ENCODE measurements around the gene SLC11A1.

The SLC11A1 gene

DNA sequence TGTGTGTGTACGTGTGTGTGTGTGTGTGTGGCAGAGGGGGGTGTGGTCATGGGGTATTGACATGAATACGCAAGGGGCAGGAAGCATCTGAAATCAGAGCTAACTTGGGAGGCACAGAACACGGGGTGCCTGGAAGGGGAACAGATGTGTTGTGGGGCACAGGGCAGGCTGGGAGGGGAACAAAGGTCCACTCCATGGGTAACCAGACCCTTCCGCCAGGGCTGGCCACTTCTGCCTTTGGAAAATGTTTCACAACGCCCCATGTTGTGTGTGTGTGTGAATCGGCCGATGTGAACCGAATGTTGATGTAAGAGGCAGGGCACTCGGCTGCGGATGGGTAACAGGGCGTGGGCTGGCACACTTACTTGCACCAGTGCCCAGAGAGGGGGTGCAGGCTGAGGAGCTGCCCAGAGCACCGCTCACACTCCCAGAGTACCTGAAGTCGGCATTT lies at the start of gene SLC11A1:
Gene SLC11A1 (plus strand): TSS at position 358 of the 451 bp plus-strand sequence. CDS start 96 bp downstream, outside the sequence.
- no peak for DNase-seq

DNA sequence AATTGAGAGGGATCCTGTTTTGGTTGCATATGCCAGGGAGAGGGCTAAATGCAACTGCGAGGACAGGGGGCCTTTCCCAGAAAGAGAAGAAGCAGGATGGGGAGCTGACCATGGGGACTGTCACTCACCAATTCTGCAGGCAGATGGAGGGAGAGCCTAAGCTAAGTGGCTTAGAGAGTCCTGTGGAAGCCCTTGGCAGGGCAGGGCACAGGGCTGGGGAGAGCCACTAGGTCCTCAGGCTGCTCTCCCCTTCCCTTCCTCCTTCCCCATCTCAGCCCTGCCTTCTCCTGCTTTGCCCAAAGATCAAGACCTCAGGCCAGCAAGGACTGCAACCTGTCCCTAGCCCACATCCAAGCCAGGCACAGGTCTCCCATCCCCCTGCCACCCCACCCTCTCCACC lies 49.8 kb upstream of the SLC11A1 start:
- DNase-seq, result no peak

DNA sequence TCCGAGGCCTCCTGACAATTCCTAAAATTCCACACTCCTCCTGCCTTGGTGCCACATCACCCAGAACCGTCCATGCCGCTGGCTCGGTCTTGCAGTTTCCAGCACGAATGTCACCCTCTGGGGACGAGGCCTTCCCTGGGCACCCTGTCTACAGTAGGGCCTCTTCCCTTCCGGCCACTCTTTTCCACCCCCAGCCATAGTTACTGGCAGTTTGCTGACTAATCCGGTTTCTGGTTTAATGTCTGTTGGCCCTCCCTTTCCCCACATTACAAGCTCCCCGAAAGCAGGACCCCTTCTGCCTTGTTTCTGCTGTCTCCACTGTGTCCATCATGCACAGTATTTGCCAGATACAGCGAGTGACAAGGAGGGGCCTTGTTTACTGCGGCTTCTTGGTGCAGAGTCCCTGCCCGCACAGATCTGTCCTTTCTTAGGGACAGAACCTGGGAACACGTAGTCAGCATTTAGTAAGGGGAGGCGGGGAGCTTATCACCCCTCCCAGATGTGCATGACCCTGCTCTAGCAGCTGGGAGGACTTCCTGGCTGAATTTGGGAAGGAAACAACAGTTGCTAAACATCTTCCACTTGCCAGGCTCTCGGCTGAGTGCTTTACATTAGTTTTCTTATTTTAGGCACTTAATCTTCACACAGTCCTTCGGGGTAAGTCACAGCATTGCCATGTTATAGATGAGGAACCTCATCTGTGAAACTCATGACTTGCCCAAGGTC lies 49.0 kb upstream of the SLC11A1 start:
- DNase-seq, result peak; percentile 90

GRCh38 chr2:218334531-218334930 lies 47.5 kb upstream of the SLC11A1 start:
- no peak for DNase-seq

DNA sequence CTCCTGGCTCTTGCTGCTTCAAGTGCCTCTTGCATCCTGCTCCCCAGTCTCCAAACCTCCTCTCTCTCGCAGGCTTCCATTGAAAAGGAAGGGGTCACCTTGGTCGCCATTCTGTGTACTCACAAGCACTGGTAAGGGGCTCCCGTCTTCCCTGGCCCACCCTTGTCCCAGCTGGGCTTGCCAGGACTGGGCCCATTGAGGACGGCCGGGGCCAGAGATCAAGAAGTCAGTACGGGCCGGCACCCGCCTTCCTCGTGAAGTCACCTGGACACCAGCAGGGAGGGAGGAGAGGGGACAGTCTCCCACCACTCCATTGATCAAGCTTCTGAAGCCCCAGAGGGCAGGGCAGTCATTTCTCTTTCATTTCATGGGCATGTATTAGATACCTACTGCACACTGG lies 41.4 kb upstream of the SLC11A1 start:
- no peak for DNase-seq

DNA sequence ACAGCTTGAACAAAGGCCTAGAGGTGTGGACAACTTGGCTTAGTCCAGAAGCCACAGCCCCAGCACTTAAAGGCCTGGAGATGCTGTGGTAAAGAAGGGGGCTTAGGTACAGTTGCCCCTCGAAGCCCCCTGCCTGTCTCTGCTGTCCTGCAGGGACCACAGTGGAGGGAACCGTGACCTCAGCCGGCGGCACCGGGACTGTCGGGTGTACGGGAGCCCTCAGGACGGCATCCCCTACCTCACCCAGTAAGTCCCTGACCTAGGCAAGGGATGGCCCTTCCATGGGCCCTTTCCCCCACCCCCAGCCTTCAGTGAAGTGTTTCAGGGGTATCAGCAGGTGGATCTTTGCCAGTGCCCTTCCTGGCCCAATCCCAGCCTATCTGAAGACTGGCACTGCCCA lies 40.7 kb upstream of the SLC11A1 start:
- DNase-seq, result no peak

GRCh38 chr2:218342837-218343236 lies 39.2 kb upstream of the SLC11A1 start:
- DNase-seq, result no peak

DNA sequence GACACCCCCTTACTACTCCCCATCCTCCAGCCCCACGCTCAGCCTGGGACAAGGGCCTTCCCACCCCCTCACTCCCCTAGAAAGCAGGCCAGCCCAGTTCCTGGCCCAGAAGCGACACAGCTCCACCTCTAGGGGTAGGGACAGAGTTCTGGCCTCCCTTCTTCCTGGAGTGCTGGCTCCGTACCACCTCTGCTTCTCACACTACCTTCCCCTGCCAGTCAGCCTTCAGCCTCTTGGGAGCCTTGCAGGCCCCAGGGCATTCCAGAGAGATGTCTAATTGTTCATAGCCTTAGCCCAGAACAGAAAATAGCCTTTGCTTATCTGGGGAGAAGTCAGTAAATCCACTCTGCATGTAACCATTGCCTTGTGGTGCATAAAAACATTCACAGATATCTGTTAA lies 38.5 kb upstream of the SLC11A1 start:
- DNase-seq, result no peak

DNA sequence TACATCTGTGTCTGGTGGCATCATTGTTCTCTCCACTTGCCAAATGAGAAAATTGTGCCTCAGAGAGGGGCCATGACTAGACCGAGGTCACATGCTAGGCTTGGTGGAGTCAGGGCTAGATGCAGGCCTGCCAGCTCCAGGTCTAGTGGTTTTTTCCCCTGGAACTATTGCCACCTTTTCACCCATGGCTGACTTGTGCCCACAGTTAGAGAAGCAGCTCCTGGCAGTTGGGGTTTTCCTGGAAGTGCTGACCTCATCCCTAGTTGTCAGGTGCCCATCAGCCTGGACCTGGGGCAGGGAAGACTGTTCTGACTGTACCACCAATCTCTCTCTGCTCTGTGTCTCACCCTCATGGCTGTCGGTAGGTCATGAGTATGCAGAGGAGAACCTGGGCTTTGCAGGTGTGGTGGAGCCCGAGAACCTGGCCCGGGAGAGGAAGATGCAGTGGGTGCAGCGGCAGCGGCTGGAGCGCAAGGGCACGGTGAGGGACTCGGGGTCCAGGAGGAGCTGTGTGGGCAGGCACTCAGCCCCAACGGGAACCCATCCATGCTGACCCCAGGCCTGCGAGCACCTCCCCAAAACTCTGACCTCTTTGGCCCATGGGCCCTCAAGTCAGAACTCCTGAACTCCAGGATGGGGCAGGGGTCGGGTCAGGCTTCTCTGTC lies 37.9 kb upstream of the SLC11A1 start:
- DNase-seq, result no peak

DNA sequence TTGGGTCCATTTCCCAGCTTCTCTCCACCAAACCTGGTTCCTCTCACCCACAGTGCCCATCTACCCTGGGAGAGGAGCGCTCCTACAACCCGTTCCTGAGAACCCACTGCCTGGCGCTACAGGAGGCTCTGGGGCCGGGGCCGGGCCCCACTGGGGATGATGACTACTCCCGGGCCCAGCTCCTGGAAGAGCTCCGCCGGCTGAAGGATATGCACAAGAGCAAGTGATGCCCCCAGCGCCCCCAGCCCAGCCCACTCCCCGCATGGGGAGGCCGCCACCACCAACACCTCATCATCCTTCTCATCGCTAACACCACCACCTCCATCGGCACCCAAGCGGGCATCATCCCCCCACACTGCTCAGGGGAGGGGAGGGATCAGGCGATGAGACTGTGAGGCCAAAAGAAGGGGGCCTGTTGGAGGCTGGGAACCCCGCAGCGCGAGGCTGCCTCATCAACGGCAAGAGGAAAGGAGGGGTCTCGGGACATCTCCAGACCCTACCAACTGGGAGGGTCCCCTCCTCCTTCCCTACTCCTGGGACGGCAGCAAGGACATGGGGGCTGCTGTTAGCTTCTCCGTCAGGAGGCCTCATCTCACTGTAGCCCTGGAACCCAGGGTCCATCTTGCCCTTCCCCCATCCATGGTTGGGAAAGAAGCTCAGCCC lies 37.2 kb upstream of the SLC11A1 start:
- no peak for DNase-seq

DNA sequence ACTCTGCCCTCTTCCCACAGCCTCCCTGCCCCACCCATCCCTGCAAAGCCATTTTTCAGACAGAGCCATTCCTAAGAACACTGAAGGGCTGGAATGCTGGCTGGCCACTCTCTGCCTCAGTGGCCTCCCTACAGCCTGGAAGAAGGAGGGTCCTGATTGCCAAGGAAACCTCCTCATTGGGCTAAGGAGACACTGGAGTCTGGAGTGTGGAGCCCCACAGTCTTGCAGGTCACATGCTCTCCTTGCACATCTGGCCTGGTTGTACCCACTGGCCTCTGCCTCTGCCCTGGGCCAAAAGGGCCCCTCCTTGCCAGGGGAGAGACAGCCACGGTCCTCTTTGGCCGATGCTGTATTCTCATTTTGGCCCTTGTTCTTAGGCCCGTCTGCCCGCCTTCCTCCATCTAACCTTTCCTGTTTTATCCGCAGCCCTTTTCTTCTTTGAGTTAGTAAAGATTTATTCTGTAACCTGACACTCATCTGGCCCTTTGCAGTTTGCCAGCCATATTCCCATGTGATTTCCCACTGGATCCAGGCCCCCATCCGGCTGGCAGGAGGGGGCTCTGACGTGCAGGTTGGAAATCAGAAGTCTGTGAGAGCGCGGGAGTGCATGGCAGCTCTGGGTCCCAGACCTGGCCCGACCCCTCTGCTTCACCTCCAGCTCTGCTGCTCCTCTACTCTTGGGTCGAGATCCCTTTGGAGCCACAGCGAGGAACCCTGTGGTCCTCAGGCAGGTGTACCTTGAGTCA lies 36.4 kb upstream of the SLC11A1 start:
- DNase-seq, result no peak

GRCh38 chr2:218347172-218347571 lies 34.9 kb upstream of the SLC11A1 start:
- DNase-seq, result no peak

GRCh38 chr2:218354045-218354444 lies 28.0 kb upstream of the SLC11A1 start:
- no peak for DNase-seq

GRCh38 chr2:218354850-218355443 lies 27.1 kb upstream of the SLC11A1 start:
- DNase-seq, result no peak

DNA sequence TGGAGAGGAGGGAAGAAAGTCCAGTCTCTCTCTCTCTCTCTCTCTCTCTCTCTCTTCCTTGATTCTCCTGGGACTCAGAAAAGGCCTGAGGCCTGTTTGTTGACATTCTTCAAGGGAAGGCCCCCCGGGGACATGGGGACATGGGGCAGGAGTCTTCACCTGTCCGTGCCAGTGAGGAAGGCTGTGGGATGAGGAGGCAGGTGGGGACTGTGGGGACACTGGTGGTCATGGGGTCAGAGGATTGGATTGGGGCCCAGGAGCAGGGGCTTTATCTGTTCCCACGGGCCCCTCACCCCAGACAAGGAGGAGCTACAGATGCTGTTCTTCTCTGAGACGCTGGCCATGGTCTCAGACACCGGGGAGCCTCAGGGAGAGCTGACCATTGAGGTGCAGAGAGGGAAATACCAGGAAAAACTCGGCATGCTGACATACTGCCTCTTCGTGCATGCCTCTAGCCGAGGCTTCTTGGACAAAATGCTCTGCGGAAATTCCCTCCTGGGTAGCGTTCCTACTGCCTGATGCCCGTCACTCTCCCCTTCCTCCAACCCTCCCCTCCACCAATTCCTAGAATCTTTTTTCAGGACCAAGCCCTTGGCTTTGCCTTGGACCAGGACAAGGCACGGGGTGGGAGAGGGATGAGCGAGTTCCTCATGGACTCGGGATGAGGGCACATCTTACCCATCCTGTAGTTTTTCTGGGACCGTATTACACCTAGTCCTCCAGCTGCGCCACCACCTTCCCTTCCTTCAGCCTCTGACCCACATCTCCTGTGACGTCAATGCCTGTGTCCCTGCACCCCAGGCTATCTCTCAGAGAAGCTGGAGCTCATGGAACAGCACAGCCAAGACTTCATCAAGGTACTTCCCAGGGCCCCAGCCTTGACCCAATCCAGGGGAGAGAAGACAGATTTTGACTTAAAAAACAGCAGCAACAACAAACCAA lies 24.6 kb upstream of the SLC11A1 start:
- no peak for DNase-seq

DNA sequence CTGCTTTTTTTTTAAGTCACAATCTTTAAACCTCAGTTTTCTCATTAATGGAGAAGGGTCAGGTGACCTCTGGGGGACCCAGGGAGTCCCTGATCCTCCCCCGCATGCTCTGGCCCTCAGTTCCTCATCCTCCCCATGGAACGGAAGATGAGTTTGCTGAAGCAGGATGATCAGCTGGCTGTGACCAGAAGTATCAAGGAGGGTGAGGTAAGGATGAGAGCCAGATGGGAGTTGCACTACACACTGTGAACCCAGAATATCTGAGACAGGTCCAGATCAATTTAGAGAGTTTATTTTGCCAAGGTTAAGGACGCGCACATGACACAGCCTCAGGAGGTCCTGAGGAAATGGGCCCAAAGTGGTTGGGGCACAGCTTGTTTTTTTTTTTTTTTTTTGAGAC lies 21.6 kb upstream of the SLC11A1 start:
- DNase-seq, result peak; percentile 50

GRCh38 chr2:218362606-218363005 lies 19.5 kb upstream of the SLC11A1 start:
- DNase-seq, result no peak

- no peak for DNase-seq
Measured at GRCh38 chr2:218363736-218364135, 18.3 kb upstream of the SLC11A1 start.

DNA sequence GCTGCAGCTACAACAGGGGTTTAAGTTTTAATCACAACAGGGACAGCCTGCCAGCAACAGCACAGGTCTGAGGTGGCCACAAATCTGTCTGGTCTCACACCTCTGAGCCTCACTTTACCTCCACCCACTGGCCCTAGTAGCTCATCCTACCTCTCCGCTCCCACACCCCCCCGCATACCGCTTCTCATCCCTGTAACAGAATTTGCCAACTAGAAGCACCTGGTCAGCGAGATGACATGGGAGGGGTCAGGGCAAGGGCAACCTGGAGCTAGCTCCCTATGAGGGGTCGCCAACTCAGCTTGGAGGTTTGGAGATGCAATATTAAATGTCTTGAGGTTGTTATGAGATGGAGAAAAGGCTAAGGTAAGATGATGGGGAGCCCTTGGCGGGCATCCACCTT lies 17.9 kb upstream of the SLC11A1 start:
- no peak for DNase-seq

GRCh38 chr2:218366621-218367414 lies 15.3 kb upstream of the SLC11A1 start:
- no peak for DNase-seq
